Left lobe of liver (tissue), 2 donors: ENCODE data around the gene TDRKH. TPM values are rescaled to one million over a fixed set of nuclear protein-coding genes. Genes with fewer than 3 reads are reported as not detected.
"Not testable (repeated sequence)": the region's sequence is repeated elsewhere in the genome, so short reads cannot be mapped to it uniquely, and the experiment has no call there.

ENCODE experiments used
- ATAC-seq: fragments of 200-7000 bp; cut with Tn5 transposase; one replicate; pipeline ENCODE4 v1.9.1; 2020; ENCODE audit warnings: mild to moderate bottlenecking, moderate library complexity
- DNase-seq: peaks from one replicate; pipeline ENCODE4 v3.0.0-alpha.2; 2020; ENCODE audit warnings: low spot score
- total RNA-seq: library from RNA; stranded (reverse); gene quantifications from one replicate; pipeline ENCODE4 v1.2.1, GENCODE V29; 2021
- donor health status: DM: no; HTN: no; CAD: no; lungs with moderate emphysema.
- donor health status: DM: no; HTN: yes; CAD: no.

Gene TDRKH
- total RNA-seq, 1 donor from 2014 or later = 2.2 TPM

DNA sequence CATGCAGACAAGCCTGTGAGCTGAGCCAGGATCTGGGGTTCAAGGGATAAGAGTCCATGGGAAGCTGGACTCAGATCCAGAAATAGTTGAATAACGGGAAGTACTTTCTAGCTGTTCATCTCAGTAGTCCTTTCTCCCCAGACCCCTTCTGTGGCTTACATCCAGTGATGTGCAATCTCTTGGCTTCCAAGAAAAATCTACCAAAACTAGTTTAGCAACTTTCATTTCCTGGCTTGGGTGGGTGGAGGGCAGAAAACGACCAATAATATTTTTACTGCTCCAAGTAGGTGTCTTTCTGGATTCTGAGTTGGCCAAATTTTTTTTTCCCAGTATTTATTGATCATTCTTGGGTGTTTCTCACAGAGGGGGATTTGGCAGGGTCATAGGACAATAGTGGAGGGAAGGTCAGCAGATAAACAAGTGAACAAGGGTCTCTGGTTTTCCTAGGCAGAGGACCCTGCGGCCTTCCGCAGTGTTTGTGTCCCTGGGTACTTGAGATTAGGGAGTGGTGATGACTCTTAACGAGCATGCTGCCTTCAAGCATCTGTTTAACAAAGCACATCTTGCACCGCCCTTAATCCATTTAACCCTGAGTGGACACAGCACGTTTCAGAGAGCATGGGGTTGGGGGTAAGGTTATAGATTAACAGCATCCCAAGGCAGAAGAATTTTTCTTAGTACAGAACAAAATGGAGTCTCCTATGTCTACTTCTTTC is 21.8 kb downstream of the TDRKH start:
- ATAC-seq, DNase-seq: not testable (repeated sequence)

GRCh38 chr1:151763990-151764389 is 26.3 kb downstream of the TDRKH start:
- no peak for ATAC-seq
- no peak for DNase-seq

DNA sequence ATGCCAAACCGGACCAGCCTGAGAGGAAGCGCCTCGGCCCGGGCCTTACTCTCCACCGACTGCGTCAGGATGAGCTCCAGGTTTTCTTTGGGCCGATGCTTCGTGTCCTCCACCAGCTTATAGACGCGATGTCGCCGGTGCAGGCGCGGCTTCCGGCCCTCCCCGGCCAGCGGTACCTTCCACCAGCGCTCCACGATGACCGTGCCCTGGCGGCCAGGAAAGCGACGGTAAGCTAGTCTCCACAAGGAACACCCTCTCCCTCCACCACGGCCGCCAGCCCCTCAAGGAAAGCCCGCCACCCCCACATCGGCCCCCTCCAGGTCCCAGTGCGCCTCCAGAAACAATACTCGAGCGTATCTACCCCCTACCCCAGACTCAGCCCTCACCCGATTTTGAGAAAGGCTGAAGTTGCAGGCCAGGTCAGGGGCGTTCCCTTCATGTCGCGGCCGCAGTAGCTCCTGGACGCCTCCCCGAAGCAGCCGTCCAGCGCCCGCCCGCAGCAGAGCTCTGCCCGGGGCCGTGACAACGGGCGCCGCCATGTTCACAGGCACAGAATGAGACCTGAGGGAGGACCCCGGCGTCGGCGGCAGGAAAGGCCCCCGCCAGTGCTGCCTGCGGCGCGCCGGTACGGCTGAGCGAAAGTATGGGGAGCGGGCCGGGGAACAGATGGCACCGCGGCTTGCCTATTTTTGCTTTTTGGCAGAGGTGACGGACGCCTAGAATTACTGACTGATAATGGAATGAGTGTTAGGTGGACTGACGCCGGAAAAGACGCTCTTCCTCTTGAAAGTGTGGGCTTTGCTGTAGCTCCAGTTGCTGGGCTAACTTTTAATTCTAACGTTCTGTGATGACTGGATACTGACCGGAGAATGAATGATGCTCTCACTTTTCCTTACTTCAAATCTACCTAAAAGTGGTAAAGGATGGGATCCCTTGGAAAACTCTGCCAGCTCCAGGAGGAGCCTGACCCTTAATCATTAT is 27.1 kb downstream of the TDRKH start, which contains the start of gene MRPL9:
Gene MRPL9, minus strand, starts transcription at position 556 of the 981 bp plus-strand sequence. Its CDS starts 17 bp downstream, at position 539.
- DNase-seq = peak; percentile 87
- peak; percentile 98 for ATAC-seq

DNA sequence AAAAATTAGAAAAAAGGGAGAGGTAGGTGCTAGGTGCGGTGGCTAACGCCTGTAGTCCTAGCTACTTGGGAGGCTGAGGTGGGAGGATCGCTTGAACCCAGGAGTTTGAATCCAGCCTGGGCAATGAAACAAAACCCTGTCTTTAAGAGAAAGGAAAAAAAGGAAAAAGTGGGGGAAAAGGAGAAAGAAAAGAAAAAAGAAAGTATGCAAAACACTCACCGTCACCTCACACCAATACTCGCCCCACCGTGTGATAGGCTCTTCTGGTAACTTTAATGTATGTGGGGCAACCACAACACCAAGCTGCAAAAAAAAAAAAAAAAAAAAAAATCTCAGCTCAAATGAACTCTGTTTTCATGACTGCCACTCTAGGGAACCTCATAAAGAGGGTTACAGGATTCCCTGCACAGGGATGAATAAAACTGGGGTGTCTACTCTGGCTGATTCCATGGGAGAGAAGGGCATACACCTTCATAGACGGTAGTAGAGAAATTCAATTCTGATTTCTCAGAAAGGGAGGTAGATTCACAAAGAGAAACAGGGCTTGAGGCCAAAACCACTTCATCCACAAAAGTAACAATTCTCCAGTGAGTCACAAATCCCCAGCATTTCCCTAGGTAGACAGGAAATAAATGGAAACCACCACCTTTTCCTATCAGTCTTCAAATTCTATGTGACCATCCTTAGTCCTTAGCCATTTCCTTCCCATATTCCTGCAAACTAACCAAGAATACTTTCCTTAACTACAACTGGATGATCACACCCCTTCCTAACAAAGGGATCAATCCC is 29.5 kb downstream of the TDRKH start:
- ATAC-seq = no peak
- DNase-seq = no peak

DNA sequence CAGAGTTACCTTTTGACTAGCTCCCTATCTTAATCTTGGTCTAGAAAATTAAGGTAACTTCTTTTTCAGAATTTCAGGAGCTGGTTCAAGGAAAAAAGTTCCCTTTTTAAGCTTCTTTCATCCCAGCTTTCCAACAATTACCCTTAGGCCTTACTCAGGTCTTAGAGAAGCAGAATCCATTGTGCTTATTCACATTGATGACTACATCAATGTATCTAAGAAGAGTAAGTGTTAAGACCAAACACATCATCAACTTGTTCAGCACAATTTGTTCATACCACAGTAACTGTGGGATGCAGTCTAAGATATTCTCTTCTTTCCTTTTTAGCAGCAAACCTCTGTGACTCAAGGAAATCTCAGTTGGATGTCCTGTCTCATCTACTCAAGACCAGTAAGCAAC is 31.1 kb downstream of the TDRKH start:
- DNase-seq = no peak
- no peak for ATAC-seq

GRCh38 chr1:151756291-151756690 is 34.0 kb downstream of the TDRKH start:
- ATAC-seq (no peak), DNase-seq (no peak)

GRCh38 chr1:151741516-151741915 is 48.8 kb downstream of the TDRKH start:
- DNase-seq = no peak
- ATAC-seq = no peak

GRCh38 chr1:151739590-151740355 is 50.5 kb downstream of the TDRKH start:
- DNase-seq (no peak), ATAC-seq (peak; percentile 81)

GRCh38 chr1:151737479-151737878 is 52.8 kb downstream of the TDRKH start:
- ATAC-seq = no peak

GRCh38 chr1:151737026-151737425 is 53.3 kb downstream of the TDRKH start:
- DNase-seq = no peak
- ATAC-seq = no peak

More at GRCh38 chr1:151737479-151737878, 52.8 kb downstream of the TDRKH start:
- no peak for DNase-seq

GRCh38 chr1:151733995-151734394 is 56.3 kb downstream of the TDRKH start:
- not testable (repeated sequence) for ATAC-seq, DNase-seq

GRCh38 chr1:151733126-151733525 is 57.2 kb downstream of the TDRKH start:
- ATAC-seq (no peak), DNase-seq (no peak)

DNA sequence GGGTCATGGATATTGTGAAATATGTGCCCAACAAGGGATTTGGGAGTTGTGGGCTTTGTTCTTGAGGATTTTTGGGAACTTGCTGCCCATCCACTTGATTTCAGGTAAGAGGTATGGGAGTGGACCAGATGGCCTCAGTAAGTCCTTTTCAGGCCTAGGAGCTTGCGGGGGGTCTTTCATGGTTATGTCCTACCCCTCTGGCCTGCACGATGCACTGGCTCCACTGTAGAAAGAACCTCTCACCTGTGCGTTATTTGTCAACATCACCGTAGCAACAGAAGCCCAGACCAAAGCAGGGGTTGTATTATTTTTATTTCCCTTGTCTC is 60.4 kb downstream of the TDRKH start:
- DNase-seq (no peak), ATAC-seq (no peak)

- peak; percentile 16 for ATAC-seq
Observed at GRCh38 chr1:151729157-151729965, 60.9 kb downstream of the TDRKH start.

DNA sequence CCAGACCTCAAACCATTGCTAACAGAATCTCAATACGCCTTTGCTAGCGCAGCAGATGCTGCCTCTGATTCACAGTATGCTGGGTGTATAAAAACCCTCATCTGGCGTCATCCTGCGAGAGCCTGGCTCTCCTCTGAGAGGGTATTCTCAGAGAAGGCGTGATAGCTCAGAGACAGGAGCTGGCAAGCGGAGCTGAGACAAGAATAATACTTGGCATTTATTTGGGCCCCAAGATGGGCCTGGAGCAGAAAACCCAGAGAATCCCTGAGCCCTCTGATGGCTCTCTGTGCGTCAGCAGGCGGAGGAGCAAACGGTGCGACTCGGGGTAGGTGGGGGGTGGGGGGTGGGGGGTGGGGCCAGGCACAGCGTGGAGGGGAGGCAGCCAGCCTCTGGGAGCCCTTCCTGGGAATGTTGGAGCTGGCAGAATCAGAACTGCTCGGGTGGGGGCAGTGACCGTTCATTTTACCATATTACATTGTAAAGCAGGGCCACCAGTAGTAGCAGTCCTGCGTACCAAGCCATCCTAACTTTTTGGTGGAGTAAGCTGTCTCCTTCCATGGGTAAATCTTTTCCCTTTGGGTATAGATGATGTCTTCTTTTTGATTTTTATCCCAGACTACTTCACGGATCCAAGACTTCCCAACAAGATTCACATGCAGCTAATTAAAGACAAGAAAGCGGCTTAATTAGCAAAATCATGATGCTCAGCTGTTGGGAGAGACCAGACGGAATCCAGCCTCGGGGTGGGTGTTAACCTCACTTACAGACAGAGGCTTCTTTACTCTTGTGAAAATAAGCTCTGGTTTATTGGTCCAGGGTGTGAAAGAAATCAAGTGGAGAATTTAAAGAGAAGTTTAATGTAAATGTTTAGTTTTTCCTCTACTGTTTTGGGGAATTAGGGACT is 61.9 kb downstream of the TDRKH start:
- DNase-seq (no peak), ATAC-seq (peak; percentile 40)

More at GRCh38 chr1:151729157-151729965, 60.9 kb downstream of the TDRKH start:
- DNase-seq = peak; percentile 19

- DNase-seq (no peak), ATAC-seq (no peak)
Observed at GRCh38 chr1:151723726-151724370, 66.5 kb downstream of the TDRKH start.
